GM10847 (cell line): ENCODE measurements around the gene JRKL.

Experiments used
- POLR2A ChIP-seq: IDR thresholded peaks from 2 replicates; pipeline ENCODE4 v1.6.1; 2011; ENCODE audit not compliant: insufficient read length; ENCODE audit errors: extremely low read depth

JRKL gene

GRCh38 chr11:96384156-96384555 is 5.7 kb upstream of the JRKL start:
- TF ChIP-seq POLR2A, result no peak

- TF ChIP-seq POLR2A, result no peak
Measured at GRCh38 chr11:96385187-96385586, 4.6 kb upstream of the JRKL start.

GRCh38 chr11:96388891-96389719 is 708 bp upstream of the JRKL start:
- TF ChIP-seq POLR2A, result no peak

GRCh38 chr11:96390488-96390792 is 627 bp downstream of the JRKL start:
- no peak for TF ChIP-seq POLR2A

GRCh38 chr11:96391698-96392307 is 2.0 kb downstream of the JRKL start:
- no peak for TF ChIP-seq POLR2A

GRCh38 chr11:96393753-96394348 is 4.0 kb downstream of the JRKL start:
- no peak for TF ChIP-seq POLR2A

GRCh38 chr11:96394773-96395172 is 5.0 kb downstream of the JRKL start:
- no peak for TF ChIP-seq POLR2A

- no peak for TF ChIP-seq POLR2A
Measured at GRCh38 chr11:96396637-96397036, 6.8 kb downstream of the JRKL start.

- TF ChIP-seq POLR2A, result no peak
Measured at GRCh38 chr11:96397863-96398262, 8.1 kb downstream of the JRKL start.

GRCh38 chr11:96400697-96401096 is 10.9 kb downstream of the JRKL start:
- TF ChIP-seq POLR2A, result no peak

GRCh38 chr11:96412761-96413381 is 23.1 kb downstream of the JRKL start:
- TF ChIP-seq POLR2A, result no peak

GRCh38 chr11:96413408-96413807 is 23.6 kb downstream of the JRKL start:
- TF ChIP-seq POLR2A, result no peak

- no peak for TF ChIP-seq POLR2A
Measured at GRCh38 chr11:96424693-96425092, 34.9 kb downstream of the JRKL start.

- no peak for TF ChIP-seq POLR2A
Measured at GRCh38 chr11:96430668-96431067, 40.9 kb downstream of the JRKL start.
